Measurements from ENCODE around the gene PHLDA2. TPM values are rescaled to one million over a fixed set of nuclear protein-coding genes. Genes with fewer than 3 reads are reported as not detected.

Gene PHLDA2
- total RNA-seq, 4 donors from 2014 or later, result 0.93 to 3.7 (median 2.3) TPM; not detected in 1

GRCh38 chr11:2924821-2925675, 4.2 kb downstream of the PHLDA2 start:
- 86 to 91% methylated on average over 29 to 30 of the region's 30 CpGs for WGBS, 2 donors
- no peaks in the 10 kb centered on the region for H3K27me3 ChIP-seq
- H3K4me1 ChIP-seq, result peaks cover 30 to 56% of the 10 kb centered on the region in 2 donors
- no peaks in the 10 kb centered on the region for H3K9me3 ChIP-seq
- TF ChIP-seq POLR2A (IDR thresholded peaks at IDR 0.05) (no peak), CTCF (IDR thresholded peaks at IDR 0.05) (no peak)
- no peaks in the 10 kb centered on the region for H3K36me3 ChIP-seq
- no peak for DNase-seq
- no peak overlapping the region for H3K4me3 ChIP-seq (replicated peaks in 1 of 3)
- intact Hi-C loops (cut with DNase I), result no loop called here
- H3K27ac ChIP-seq, result peak overlapping the region; percentile 26 to 94 (median 42)

- no peaks in the 10 kb centered on the region for H3K27me3 ChIP-seq
- H3K4me1 ChIP-seq, result peaks cover 25 to 51% of the 10 kb centered on the region in 2 donors
- WGBS, 2 donors, result 28 to 43% methylated on average over 2 to 5 of the region's 10 CpGs
- intact Hi-C loops (cut with DNase I), result no loop called here
- no peaks in the 10 kb centered on the region for H3K9me3 ChIP-seq
- TF ChIP-seq CTCF (IDR thresholded peaks at IDR 0.05) (no peak), POLR2A (IDR thresholded peaks at IDR 0.05) (peak in 1 of 2 donors; percentile 19)
- H3K4me3 ChIP-seq (replicated peaks in 1 of 3), result no peak overlapping the region
- DNase-seq, result peak; percentile 98
- H3K36me3 ChIP-seq, result no peaks in the 10 kb centered on the region
- peak overlapping the region; percentile 73 to 94 (median 80) for H3K27ac ChIP-seq
Measured at GRCh38 chr11:2924381-2924780, 4.8 kb downstream of the PHLDA2 start.

- peak overlapping the region; percentile 73 to 94 (median 80) for H3K27ac ChIP-seq
- 38 to 77% methylated on average over 15 to 19 of the region's 22 CpGs for WGBS, 2 donors
Measured at GRCh38 chr11:2923446-2924375, 5.5 kb downstream of the PHLDA2 start.

GRCh38 chr11:2922655-2923054, 6.6 kb downstream of the PHLDA2 start:
- WGBS, 2 donors, result 45 to 57% methylated on average over 2 to 3 of the region's 3 CpGs

More at GRCh38 chr11:2923446-2924375, 5.5 kb downstream of the PHLDA2 start:
- H3K4me3 ChIP-seq (replicated peaks in 1 of 3), result no peak overlapping the region
- peak; percentile 90 to 93 for DNase-seq
- TF ChIP-seq CTCF (IDR thresholded peaks at IDR 0.05) (no peak), POLR2A (IDR thresholded peaks at IDR 0.05) (peak in 1 of 2 donors; percentile 35)
- H3K4me1 ChIP-seq, result peaks cover 25 to 51% of the 10 kb centered on the region in 2 donors
- H3K27me3 ChIP-seq, result no peaks in the 10 kb centered on the region
- intact Hi-C loops (cut with DNase I), result no loop called here
- no peaks in the 10 kb centered on the region for H3K36me3 ChIP-seq
- no peaks in the 10 kb centered on the region for H3K9me3 ChIP-seq

More at GRCh38 chr11:2922655-2923054, 6.6 kb downstream of the PHLDA2 start:
- no peaks in the 10 kb centered on the region for H3K27me3 ChIP-seq
- H3K9me3 ChIP-seq, result no peaks in the 10 kb centered on the region
- H3K36me3 ChIP-seq, result no peaks in the 10 kb centered on the region
- no peak overlapping the region for H3K4me3 ChIP-seq (replicated peaks in 1 of 3)
- intact Hi-C loops (cut with DNase I), result no loop called here
- DNase-seq, result no peak
- peaks cover 18 to 41% of the 10 kb centered on the region in 2 donors for H3K4me1 ChIP-seq
- TF ChIP-seq POLR2A (IDR thresholded peaks at IDR 0.05), result no peak
- TF ChIP-seq CTCF (IDR thresholded peaks at IDR 0.05), result no peak
- peak overlapping the region in 2 of 3 donors; percentile 60 to 94 for H3K27ac ChIP-seq
